H1 (cell line): Measurements from ENCODE around the gene MAGI1. TPM values are rescaled to one million over a fixed set of nuclear protein-coding genes. Genes with fewer than 3 reads are reported as not detected.

Experiments used
- BCL11A ChIP-seq, 2 experiments: IDR thresholded peaks; one replicate each; pipeline ENCODE4 v1.6.1; 2011; ENCODE audit warnings: low read depth in 2 of 2, low read length in 2 of 2, mild to moderate bottlenecking in 2 of 2
- CHD1 ChIP-seq: IDR thresholded peaks from 2 replicates; pipeline ENCODE4 v1.6.1; 2012; ENCODE audit warnings: low read depth, low read length, improper control_type of control experiment
- EP300 ChIP-seq, 2 experiments: IDR thresholded peaks; 1 replicate in 1 of 2; 2 replicates in 1 of 2; pipeline ENCODE4 v1.6.1; 2011 to 2012; ENCODE audit warnings: low read depth in 2 of 2, low read length in 2 of 2, mild to moderate bottlenecking in 2 of 2, borderline replicate concordance in 1 of 2, inconsistent platforms in 1 of 2, moderate library complexity in 1 of 2
- JUN ChIP-seq: IDR thresholded peaks from 2 replicates; pipeline ENCODE4 v1.6.1; 2011; ENCODE audit warnings: low read depth, mild to moderate bottlenecking, improper control_type of control experiment, low read length
- KDM5A ChIP-seq: fragments of 200-600 bp; IDR thresholded peaks from 2 replicates; pipeline ENCODE4 v1.7.1; 2012; ENCODE audit warnings: mild to moderate bottlenecking, low read length, inconsistent platforms, mixed read lengths
- MAFK ChIP-seq: IDR thresholded peaks from 2 replicates; pipeline ENCODE4 v1.6.1; 2012; ENCODE audit warnings: low read depth, mild to moderate bottlenecking, improper control_type of control experiment, low read length
- SP1 ChIP-seq: IDR thresholded peaks from 2 replicates; pipeline ENCODE4 v1.6.1; 2011; ENCODE audit warnings: low read depth, low read length
- SP2 ChIP-seq: IDR thresholded peaks from 2 replicates; pipeline ENCODE4 v1.6.1; 2012; ENCODE audit warnings: mild to moderate bottlenecking, low read length, inconsistent platforms
- SP4 ChIP-seq: IDR thresholded peaks from 2 replicates; pipeline ENCODE4 v1.6.1; 2012; ENCODE audit warnings: low read length, inconsistent platforms
- TBP ChIP-seq: IDR thresholded peaks from 2 replicates; pipeline ENCODE4 v1.6.1; 2011; ENCODE audit warnings: low read depth, low read length, improper control_type of control experiment
- polyA plus RNA-seq, 7 experiments: library from polyadenylated mRNA; depleted of rRNA in 3 of 7; stranded (reverse) in 5 of 7; unstranded in 2 of 7; fragments of >200 nt in 5 of 7; fragments of 200-250 nt in 2 of 7; gene quantifications; 1 replicate in 5 of 7; 2 replicates in 1 of 7; 4 replicates in 1 of 7; pipeline versions ENCODE4 v1.2.1 to v1.2.3, GENCODE V29; 2011 to 2013; ENCODE audit warnings: missing spikeins in 2 of 7, mixed read lengths in 2 of 7
- total RNA-seq: library from RNA; stranded (reverse); fragmentation: NEBNext Ultra II Directional; extraction: Animal tissue kit (Norgen Biotek cat#: 25700); gene quantifications from 2 replicates; pipeline ENCODE4 v1.2.1, GENCODE V29; 2021
- TF ChIP-seq, protein P1 (sequence below): fragments of 300-600 bp; sonication (generic); IDR thresholded peaks from 2 replicates; pipeline ENCODE4 v1.7.1; 2012; ENCODE audit warnings: low read length, moderate library complexity, mild to moderate bottlenecking, inconsistent platforms; ENCODE audit not compliant: insufficient replicate concordance
- TF ChIP-seq, protein P2 (sequence below): IDR thresholded peaks from 2 replicates; pipeline ENCODE4 v1.6.1; 2012; ENCODE audit warnings: inconsistent platforms

The MAGI1 gene
- total and polyA plus RNA-seq, 2 of the 8 experiments (the other 6 are each of a cell fraction or from before 2014, with no cell fraction given) = 19.8 to 78.0 TPM

DNA sequence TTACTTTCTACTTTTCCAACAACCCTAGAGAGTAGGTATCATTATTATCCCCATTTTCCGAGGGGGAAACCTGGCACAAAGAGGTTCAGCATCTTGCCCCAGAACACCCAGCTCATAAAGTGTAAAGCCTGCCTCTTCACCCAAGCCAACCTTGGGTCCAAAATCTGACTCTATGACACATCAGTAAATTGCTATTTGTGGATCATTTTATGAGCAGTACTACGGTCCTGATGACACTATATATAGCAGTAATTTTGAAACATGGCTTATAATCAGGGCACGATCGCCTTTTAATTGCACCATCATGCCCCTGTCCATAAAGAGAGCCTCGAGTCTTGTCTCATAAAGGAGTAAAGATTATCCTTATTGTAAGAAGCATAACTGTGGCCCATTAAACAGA lies 9.7 kb downstream of the MAGI1 start (continued):
- TF ChIP-seq, protein P1, sequence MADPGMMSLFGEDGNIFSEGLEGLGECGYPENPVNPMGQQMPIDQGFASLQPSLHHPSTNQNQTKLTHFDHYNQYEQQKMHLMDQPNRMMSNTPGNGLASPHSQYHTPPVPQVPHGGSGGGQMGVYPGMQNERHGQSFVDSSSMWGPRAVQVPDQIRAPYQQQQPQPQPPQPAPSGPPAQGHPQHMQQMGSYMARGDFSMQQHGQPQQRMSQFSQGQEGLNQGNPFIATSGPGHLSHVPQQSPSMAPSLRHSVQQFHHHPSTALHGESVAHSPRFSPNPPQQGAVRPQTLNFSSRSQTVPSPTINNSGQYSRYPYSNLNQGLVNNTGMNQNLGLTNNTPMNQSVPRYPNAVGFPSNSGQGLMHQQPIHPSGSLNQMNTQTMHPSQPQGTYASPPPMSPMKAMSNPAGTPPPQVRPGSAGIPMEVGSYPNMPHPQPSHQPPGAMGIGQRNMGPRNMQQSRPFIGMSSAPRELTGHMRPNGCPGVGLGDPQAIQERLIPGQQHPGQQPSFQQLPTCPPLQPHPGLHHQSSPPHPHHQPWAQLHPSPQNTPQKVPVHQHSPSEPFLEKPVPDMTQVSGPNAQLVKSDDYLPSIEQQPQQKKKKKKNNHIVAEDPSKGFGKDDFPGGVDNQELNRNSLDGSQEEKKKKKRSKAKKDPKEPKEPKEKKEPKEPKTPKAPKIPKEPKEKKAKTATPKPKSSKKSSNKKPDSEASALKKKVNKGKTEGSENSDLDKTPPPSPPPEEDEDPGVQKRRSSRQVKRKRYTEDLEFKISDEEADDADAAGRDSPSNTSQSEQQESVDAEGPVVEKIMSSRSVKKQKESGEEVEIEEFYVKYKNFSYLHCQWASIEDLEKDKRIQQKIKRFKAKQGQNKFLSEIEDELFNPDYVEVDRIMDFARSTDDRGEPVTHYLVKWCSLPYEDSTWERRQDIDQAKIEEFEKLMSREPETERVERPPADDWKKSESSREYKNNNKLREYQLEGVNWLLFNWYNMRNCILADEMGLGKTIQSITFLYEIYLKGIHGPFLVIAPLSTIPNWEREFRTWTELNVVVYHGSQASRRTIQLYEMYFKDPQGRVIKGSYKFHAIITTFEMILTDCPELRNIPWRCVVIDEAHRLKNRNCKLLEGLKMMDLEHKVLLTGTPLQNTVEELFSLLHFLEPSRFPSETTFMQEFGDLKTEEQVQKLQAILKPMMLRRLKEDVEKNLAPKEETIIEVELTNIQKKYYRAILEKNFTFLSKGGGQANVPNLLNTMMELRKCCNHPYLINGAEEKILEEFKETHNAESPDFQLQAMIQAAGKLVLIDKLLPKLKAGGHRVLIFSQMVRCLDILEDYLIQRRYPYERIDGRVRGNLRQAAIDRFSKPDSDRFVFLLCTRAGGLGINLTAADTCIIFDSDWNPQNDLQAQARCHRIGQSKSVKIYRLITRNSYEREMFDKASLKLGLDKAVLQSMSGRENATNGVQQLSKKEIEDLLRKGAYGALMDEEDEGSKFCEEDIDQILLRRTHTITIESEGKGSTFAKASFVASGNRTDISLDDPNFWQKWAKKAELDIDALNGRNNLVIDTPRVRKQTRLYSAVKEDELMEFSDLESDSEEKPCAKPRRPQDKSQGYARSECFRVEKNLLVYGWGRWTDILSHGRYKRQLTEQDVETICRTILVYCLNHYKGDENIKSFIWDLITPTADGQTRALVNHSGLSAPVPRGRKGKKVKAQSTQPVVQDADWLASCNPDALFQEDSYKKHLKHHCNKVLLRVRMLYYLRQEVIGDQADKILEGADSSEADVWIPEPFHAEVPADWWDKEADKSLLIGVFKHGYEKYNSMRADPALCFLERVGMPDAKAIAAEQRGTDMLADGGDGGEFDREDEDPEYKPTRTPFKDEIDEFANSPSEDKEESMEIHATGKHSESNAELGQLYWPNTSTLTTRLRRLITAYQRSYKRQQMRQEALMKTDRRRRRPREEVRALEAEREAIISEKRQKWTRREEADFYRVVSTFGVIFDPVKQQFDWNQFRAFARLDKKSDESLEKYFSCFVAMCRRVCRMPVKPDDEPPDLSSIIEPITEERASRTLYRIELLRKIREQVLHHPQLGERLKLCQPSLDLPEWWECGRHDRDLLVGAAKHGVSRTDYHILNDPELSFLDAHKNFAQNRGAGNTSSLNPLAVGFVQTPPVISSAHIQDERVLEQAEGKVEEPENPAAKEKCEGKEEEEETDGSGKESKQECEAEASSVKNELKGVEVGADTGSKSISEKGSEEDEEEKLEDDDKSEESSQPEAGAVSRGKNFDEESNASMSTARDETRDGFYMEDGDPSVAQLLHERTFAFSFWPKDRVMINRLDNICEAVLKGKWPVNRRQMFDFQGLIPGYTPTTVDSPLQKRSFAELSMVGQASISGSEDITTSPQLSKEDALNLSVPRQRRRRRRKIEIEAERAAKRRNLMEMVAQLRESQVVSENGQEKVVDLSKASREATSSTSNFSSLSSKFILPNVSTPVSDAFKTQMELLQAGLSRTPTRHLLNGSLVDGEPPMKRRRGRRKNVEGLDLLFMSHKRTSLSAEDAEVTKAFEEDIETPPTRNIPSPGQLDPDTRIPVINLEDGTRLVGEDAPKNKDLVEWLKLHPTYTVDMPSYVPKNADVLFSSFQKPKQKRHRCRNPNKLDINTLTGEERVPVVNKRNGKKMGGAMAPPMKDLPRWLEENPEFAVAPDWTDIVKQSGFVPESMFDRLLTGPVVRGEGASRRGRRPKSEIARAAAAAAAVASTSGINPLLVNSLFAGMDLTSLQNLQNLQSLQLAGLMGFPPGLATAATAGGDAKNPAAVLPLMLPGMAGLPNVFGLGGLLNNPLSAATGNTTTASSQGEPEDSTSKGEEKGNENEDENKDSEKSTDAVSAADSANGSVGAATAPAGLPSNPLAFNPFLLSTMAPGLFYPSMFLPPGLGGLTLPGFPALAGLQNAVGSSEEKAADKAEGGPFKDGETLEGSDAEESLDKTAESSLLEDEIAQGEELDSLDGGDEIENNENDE = no peak
- TF ChIP-seq CHD1 = no peak
- TF ChIP-seq SP1 = no peak
- TF ChIP-seq JUN = no peak
- no peak for TF ChIP-seq KDM5A
- TF ChIP-seq SP2 = no peak
- no peak for TF ChIP-seq MAFK
- TF ChIP-seq, protein P2, sequence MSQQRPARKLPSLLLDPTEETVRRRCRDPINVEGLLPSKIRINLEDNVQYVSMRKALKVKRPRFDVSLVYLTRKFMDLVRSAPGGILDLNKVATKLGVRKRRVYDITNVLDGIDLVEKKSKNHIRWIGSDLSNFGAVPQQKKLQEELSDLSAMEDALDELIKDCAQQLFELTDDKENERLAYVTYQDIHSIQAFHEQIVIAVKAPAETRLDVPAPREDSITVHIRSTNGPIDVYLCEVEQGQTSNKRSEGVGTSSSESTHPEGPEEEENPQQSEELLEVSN = no peak
- TF ChIP-seq EP300 (IDR thresholded peaks at IDR 0.05; ENCODE audit: borderline replicate concordance in 1 of 2, low read depth in 2 of 2, low read length in 2 of 2) = no peak
- TF ChIP-seq TBP = no peak
- TF ChIP-seq SP4 = no peak
- no peak for TF ChIP-seq BCL11A (IDR thresholded peaks at IDR 0.05; ENCODE audit: low read depth in 2 of 2, low read length in 2 of 2)
